ENCODE data around the gene TMPRSS5. TPM values are rescaled to one million over a fixed set of nuclear protein-coding genes. Genes with fewer than 3 reads are reported as not detected.
A peak's percentile ranks its signal among the peaks of the same experiment; 100 is the strongest.

TMPRSS5 gene
- total and polyA plus RNA-seq, 2 of the 8 experiments (the other 6 are each of a cell fraction or from before 2014, with no cell fraction given): 0.54 to 0.78 TPM

DNA sequence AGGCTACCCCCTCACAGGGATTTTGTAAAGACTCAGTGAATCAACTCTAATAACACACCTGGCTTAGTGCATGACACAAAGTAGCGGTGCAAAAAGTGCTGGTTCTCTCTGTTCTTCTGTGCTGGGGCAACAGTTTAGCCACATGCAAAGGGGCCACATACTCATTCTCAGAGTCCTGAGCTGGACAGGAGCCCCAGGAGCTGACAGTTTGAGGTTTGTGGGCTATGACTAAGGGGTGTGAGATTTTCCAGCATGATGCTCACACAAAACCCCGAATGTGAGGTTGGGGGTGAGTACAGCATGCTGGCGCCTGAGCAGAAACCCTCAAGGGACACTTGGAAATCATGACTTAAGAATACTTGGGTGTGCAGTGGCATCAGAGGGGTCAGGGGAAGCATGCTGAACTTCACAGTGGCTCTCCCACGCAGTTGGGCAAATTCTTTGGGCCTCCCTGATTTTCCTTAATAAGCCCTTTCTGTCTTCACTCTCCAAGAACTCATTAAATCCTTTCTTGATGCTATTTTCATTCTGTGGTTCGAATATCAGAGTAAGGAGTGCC is 31.0 kb downstream of the TMPRSS5 start:
- POLR2A ChIA-PET (ENCODE audit: partially characterized antibody): no interaction called here

More for the DNA sequence above, 31.0 kb downstream of the TMPRSS5 start:
- Histone ChIP-seq H3K18ac (ENCODE audit: extremely low read depth, low read length) (no peak overlapping the region), H3K4me1 (replicated peaks in 1 of 4; ENCODE audit: control insufficient read depth in 3 of 4, insufficient read depth in 4 of 4, low read length in 3 of 4) (peaks cover 0 to 12% (median 3%) of the 10 kb centered on the region in 4 experiments; a peak in 4 of 7 replicates), H2BK12ac (ENCODE audit: low read depth, low read length) (no peak overlapping the region), H2AK5ac (ENCODE audit: low read depth, low read length) (no peak overlapping the region), H4K91ac (replicated peaks; ENCODE audit: insufficient read length, low read length) (no peak overlapping the region), H2BK15ac (ENCODE audit: low read length) (no peak overlapping the region), H3K23ac (ENCODE audit: insufficient read length) (no peak overlapping the region), H3K56ac (replicated peaks; ENCODE audit: insufficient read length, low read depth, low read length) (no peak overlapping the region), H3K14ac (ENCODE audit: insufficient read length) (no peak overlapping the region), H4K20me1 (replicated peaks in 1 of 2; ENCODE audit: control insufficient read depth in 1 of 2, insufficient read depth in 2 of 2, low read length in 2 of 2) (no peaks in the 10 kb centered on the region), H2AFZ (ENCODE audit: low read length) (no peak overlapping the region), H3K79me2 (ENCODE audit: control insufficient read depth in 1 of 2, insufficient read depth in 2 of 2, low read length in 2 of 2) (no peaks in the 10 kb centered on the region), H3K9ac (replicated peaks in 1 of 4; ENCODE audit: extremely low read depth in 1 of 4, low read depth in 3 of 4, low read length in 3 of 4) (no peak overlapping the region), H4K8ac (ENCODE audit: extremely low read depth, insufficient read depth, low read length) (no peak overlapping the region), H3K27me3 (replicated peaks in 1 of 4; ENCODE audit: control insufficient read depth in 3 of 4, extremely low read depth in 1 of 4, insufficient read depth in 3 of 4, low read length in 3 of 4) (no peaks in the 10 kb centered on the region), H2BK20ac (ENCODE audit: low read length) (no peak overlapping the region), H3K4ac (replicated peaks; ENCODE audit: insufficient read length, low read depth, low read length) (no peak overlapping the region), H3K4me2 (ENCODE audit: insufficient read depth in 1 of 2, low read depth in 2 of 2, low read length in 2 of 2) (no peak overlapping the region), H3K23me2 (ENCODE audit: low read depth, low read length) (peaks cover 2% of the 10 kb centered on the region; the same call in 1 of the 2 replicates), H3K79me1 (ENCODE audit: low read depth, low read length) (no peaks in the 10 kb centered on the region), H3K9me3 (ENCODE audit: insufficient read depth in 2 of 2, low read depth in 1 of 2, low read length in 1 of 2) (no peaks in the 10 kb centered on the region), H3K36me3 (ENCODE audit: control insufficient read depth in 2 of 4, insufficient read depth in 4 of 4, low read length in 3 of 4) (no peaks in the 10 kb centered on the region; a peak in 1 of 8 replicates), H3K27ac (ENCODE audit: low read depth, low read length) (no peak overlapping the region), H3K4me3 (ENCODE audit: extremely low read depth in 1 of 4, insufficient read depth in 2 of 4, low read depth in 3 of 4, low read length in 4 of 4) (no peak overlapping the region), H4K5ac (ENCODE audit: insufficient read length, low read depth, low read length) (no peak overlapping the region), H2BK5ac (ENCODE audit: low read depth, low read length) (no peak overlapping the region), H2BK120ac (replicated peaks; ENCODE audit: low read depth, low read length) (no peak overlapping the region)
- CTCF ChIA-PET (ENCODE audit: partially characterized antibody): interaction anchor here (0.6 to 1.2 kb wide), 4 partner anchors 9 to 143 kb away, joined by 3 read pairs; no protein-coding TSS in a partner anchor
- DNase-seq (ENCODE audit: low read depth in 1 of 2, low spot score in 2 of 2) (no peak), FAIRE-seq (no peak)
- peak; percentile 1; the same call in 1 of the 2 replicates for TF ChIP-seq SUZ12 (IDR thresholded peaks at IDR 0.05; ENCODE audit: low read length)
- no peak for TF ChIP-seq JUN (IDR thresholded peaks at IDR 0.05; ENCODE audit: low read depth, low read length)
- TF ChIP-seq, protein P1, sequence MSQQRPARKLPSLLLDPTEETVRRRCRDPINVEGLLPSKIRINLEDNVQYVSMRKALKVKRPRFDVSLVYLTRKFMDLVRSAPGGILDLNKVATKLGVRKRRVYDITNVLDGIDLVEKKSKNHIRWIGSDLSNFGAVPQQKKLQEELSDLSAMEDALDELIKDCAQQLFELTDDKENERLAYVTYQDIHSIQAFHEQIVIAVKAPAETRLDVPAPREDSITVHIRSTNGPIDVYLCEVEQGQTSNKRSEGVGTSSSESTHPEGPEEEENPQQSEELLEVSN (IDR thresholded peaks at IDR 0.05): no peak
- TF ChIP-seq YY1 (IDR thresholded peaks at IDR 0.05; ENCODE audit: low read depth, low read length): no peak
- TF ChIP-seq JUND (IDR thresholded peaks at IDR 0.05; ENCODE audit: low read length): no peak
- TF ChIP-seq CEBPB (IDR thresholded peaks at IDR 0.05; ENCODE audit: low read depth, low read length): no peak
- no peak for TF ChIP-seq SIX5 (IDR thresholded peaks at IDR 0.05; ENCODE audit: low read depth, low read length)
- no peak for TF ChIP-seq SRF (IDR thresholded peaks at IDR 0.05; ENCODE audit: low read depth, low read length)
- WGBS, 2 experiments (ENCODE audit: extremely low coverage in 1 of 2, insufficient coverage in 1 of 2, insufficient read length in 1 of 2, insufficient replicate concordance in 2 of 2, low coverage in 1 of 2, low lambda C conversion rate in 2 of 2, missing lambda C conversion rate in 1 of 2): 92% methylated on average over 5 of the region's 5 CpGs; no CpG with 5 or more reads in 1 of the 2 experiments
